SK-N-SH treated with all-trans-retinoic acid at 6 μM for 48 hours (cell line): ENCODE results near the gene CACNA2D3.

ENCODE experiments used
- ATAC-seq: fragments of 200-7000 bp; cut with Tn5 transposase; 3 replicates; pipeline ENCODE4 v1.9.1; 2020; ENCODE audit warnings: mild to moderate bottlenecking, moderate library complexity
- ARNTL ChIP-seq: fragments of 450-650 bp; formaldehyde crosslinking; IDR thresholded peaks from 2 replicates; pipeline ENCODE4 v1.5.0; 2020; ENCODE audit warnings: low read depth, mild to moderate bottlenecking, moderate library complexity, borderline replicate concordance
- BACH2 ChIP-seq: fragments of 250-450 bp; sonication (Bioruptor Pico); IDR thresholded peaks from 2 replicates; pipeline ENCODE4 v1.9.0; 2021; ENCODE audit warnings: mild to moderate bottlenecking, borderline replicate concordance
- CREB5 ChIP-seq: fragments of 250-450 bp; sonication (Bioruptor Pico); IDR thresholded peaks from 2 replicates; pipeline ENCODE4 v1.5.1; 2020; ENCODE audit warnings: low read depth, mild to moderate bottlenecking, moderate library complexity
- CSDC2 ChIP-seq: fragments of 250-450 bp; sonication (Bioruptor Pico); IDR thresholded peaks from 2 replicates; pipeline ENCODE4 v1.5.0; 2020; ENCODE audit warnings: mild to moderate bottlenecking, moderate library complexity
- ESRRG ChIP-seq: fragments of 250-450 bp; sonication (Bioruptor Pico); IDR thresholded peaks from 2 replicates; pipeline ENCODE4 v1.6.1; 2021; ENCODE audit warnings: mild to moderate bottlenecking
- GLIS3 ChIP-seq: fragments of 250-450 bp; sonication (Bioruptor Pico); IDR thresholded peaks from 2 replicates; pipeline ENCODE4 v1.5.0; 2020; ENCODE audit warnings: mild to moderate bottlenecking, moderate library complexity
- ISL1 ChIP-seq: fragments of 250-450 bp; sonication (Bioruptor Pico); IDR thresholded peaks from 2 replicates; pipeline ENCODE4 v2.1.2; 2022; ENCODE audit warnings: mild to moderate bottlenecking, moderate library complexity
- OSR1 ChIP-seq: fragments of 250-450 bp; sonication (Bioruptor Pico); IDR thresholded peaks from 2 replicates; pipeline ENCODE4 v1.8.0; 2022; ENCODE audit warnings: moderate library complexity, mild to moderate bottlenecking, inconsistent platforms
- PATZ1 ChIP-seq: fragments of 250-450 bp; sonication (Bioruptor Pico); IDR thresholded peaks from 2 replicates; pipeline ENCODE4 v1.8.0; 2020; ENCODE audit warnings: mild to moderate bottlenecking, moderate library complexity, borderline replicate concordance
- POU6F1 ChIP-seq: fragments of 250-450 bp; sonication (Bioruptor Pico); IDR thresholded peaks from 2 replicates; pipeline ENCODE4 v1.8.0; 2021; ENCODE audit warnings: low read depth, mild to moderate bottlenecking, moderate library complexity, borderline replicate concordance
- PPARA ChIP-seq: fragments of 250-450 bp; sonication (Bioruptor Pico); IDR thresholded peaks from 2 replicates; pipeline ENCODE4 v1.5.0; 2020; ENCODE audit warnings: mild to moderate bottlenecking, borderline replicate concordance
- RARB ChIP-seq: fragments of 250-450 bp; sonication (Bioruptor Pico); IDR thresholded peaks from 2 replicates; pipeline ENCODE4 v1.8.0; 2021; ENCODE audit warnings: mild to moderate bottlenecking, moderate library complexity
- SNAI2 ChIP-seq: fragments of 250-450 bp; sonication (Bioruptor Pico); IDR thresholded peaks from 2 replicates; pipeline ENCODE4 v1.5.0; 2020; ENCODE audit warnings: mild to moderate bottlenecking, moderate library complexity
- TOX ChIP-seq: fragments of 250-450 bp; sonication (Bioruptor Pico); IDR thresholded peaks from 2 replicates; pipeline ENCODE4 v1.8.0; 2021; ENCODE audit warnings: mild to moderate bottlenecking, moderate library complexity, borderline replicate concordance
- TSHZ2 ChIP-seq: fragments of 250-450 bp; sonication (Bioruptor Pico); IDR thresholded peaks from 2 replicates; pipeline ENCODE4 v1.5.0; 2020; ENCODE audit warnings: mild to moderate bottlenecking, moderate library complexity
- ZC3H10 ChIP-seq: fragments of 250-450 bp; sonication (Bioruptor Pico); IDR thresholded peaks from 2 replicates; pipeline ENCODE4 v1.5.1; 2021; ENCODE audit warnings: mild to moderate bottlenecking, moderate library complexity
- ZFP3 ChIP-seq: fragments of 250-450 bp; sonication (Bioruptor Pico); IDR thresholded peaks from 2 replicates; pipeline ENCODE4 v1.5.0; 2020; ENCODE audit warnings: mild to moderate bottlenecking, moderate library complexity
- ZFP30 ChIP-seq: fragments of 450-650 bp; formaldehyde crosslinking; IDR thresholded peaks from 2 replicates; pipeline ENCODE4 v1.5.0; 2022; ENCODE audit warnings: mild to moderate bottlenecking, moderate library complexity
- ZNF565 ChIP-seq: fragments of 450-650 bp; formaldehyde crosslinking; conservative IDR thresholded peaks from 2 replicates; pipeline ENCODE4 v1.5.0; 2020; ENCODE audit warnings: low read depth, mild to moderate bottlenecking, moderate library complexity
- ZNF70 ChIP-seq: fragments of 450-650 bp; formaldehyde crosslinking; IDR thresholded peaks from 2 replicates; pipeline ENCODE4 v1.5.0; 2020; ENCODE audit warnings: mild to moderate bottlenecking, moderate library complexity
- ZNF8 ChIP-seq: fragments of 450-650 bp; formaldehyde crosslinking; IDR thresholded peaks from 2 replicates; pipeline ENCODE4 v1.5.0; 2020; ENCODE audit warnings: mild to moderate bottlenecking, moderate library complexity

CACNA2D3 gene

GRCh38 chr3:54279005-54279583 is 156.7 kb downstream of the CACNA2D3 start:
- TF ChIP-seq ZNF565: no peak
- no peak for TF ChIP-seq TSHZ2 (CRISPR knock-in tag)
- no peak for TF ChIP-seq RARB (CRISPR knock-in tag)
- no peak for TF ChIP-seq POU6F1 (CRISPR knock-in tag)
- no peak for TF ChIP-seq CSDC2 (CRISPR knock-in tag)
- no peak for TF ChIP-seq ZNF70 (CRISPR knock-in tag)
- TF ChIP-seq ZFP30 (CRISPR knock-in tag): no peak
- TF ChIP-seq PATZ1 (CRISPR knock-in tag): no peak
- no peak for TF ChIP-seq BACH2 (CRISPR knock-in tag)
- TF ChIP-seq CREB5 (CRISPR knock-in tag): no peak
- no peak for TF ChIP-seq SNAI2 (CRISPR knock-in tag)
- TF ChIP-seq ESRRG (CRISPR knock-in tag): no peak
- TF ChIP-seq PPARA: no peak
- TF ChIP-seq TOX (CRISPR knock-in tag): no peak
- TF ChIP-seq GLIS3 (CRISPR knock-in tag): no peak
- TF ChIP-seq ZFP3 (CRISPR knock-in tag): no peak
- TF ChIP-seq ZNF8 (CRISPR knock-in tag): no peak
- no peak for TF ChIP-seq ISL1 (CRISPR knock-in tag)
- no peak for ATAC-seq

- TF ChIP-seq ARNTL (CRISPR knock-in tag): no peak
- no peak for TF ChIP-seq ZC3H10 (CRISPR knock-in tag)
- TF ChIP-seq BACH2 (CRISPR knock-in tag): no peak
- TF ChIP-seq POU6F1 (CRISPR knock-in tag): no peak
- no peak for TF ChIP-seq ESRRG (CRISPR knock-in tag)
- no peak for TF ChIP-seq ZFP30 (CRISPR knock-in tag)
- TF ChIP-seq OSR1 (CRISPR knock-in tag): no peak
- TF ChIP-seq PATZ1 (CRISPR knock-in tag): no peak
- no peak for TF ChIP-seq TOX (CRISPR knock-in tag)
- no peak for TF ChIP-seq GLIS3 (CRISPR knock-in tag)
- TF ChIP-seq ISL1 (CRISPR knock-in tag): no peak
- no peak for TF ChIP-seq SNAI2 (CRISPR knock-in tag)
- no peak for TF ChIP-seq CREB5 (CRISPR knock-in tag)
- no peak for TF ChIP-seq RARB (CRISPR knock-in tag)
- no peak for ATAC-seq
Measured at GRCh38 chr3:54283470-54283869, 161.1 kb downstream of the CACNA2D3 start.
